HG03558 (cell line): Measurements from ENCODE around the gene RABGAP1L.
"Not testable (repeated sequence)": the region's sequence is repeated elsewhere in the genome, so short reads cannot be mapped to it uniquely, and the experiment has no call there.

Source experiments
- ATAC-seq: cut with Tn5 transposase; IDR thresholded peaks from one replicate; pipeline ENCODE4 v1.9.1; 2021; ENCODE audit warnings: moderate number of reproducible peaks; ENCODE audit not compliant: unreplicated experiment; ENCODE audit errors: extremely low read depth

The RABGAP1L gene

GRCh38 chr1:174516755-174517154 is 357.4 kb downstream of the RABGAP1L start:
- not testable (repeated sequence) for ATAC-seq

DNA sequence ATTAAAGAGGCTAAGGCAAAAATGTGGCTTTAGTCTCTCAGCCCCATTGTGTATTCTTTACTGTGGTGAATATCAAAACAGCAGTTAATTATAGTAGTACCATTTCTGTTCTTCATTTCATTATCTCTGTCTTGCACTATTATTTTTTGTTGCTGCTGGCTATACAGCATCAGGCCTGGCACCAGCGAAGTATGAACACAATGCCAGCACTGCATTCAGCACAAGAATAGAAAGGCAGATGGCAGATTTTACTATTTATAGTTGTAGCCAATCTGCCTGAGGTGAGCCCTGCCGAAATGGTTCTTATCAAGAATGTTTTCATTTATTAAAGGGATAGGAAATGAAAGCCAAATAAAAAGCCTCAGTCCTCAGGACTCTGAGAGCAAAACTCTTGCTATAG is 360.5 kb downstream of the RABGAP1L start:
- no peak for ATAC-seq

GRCh38 chr1:174531751-174532150 is 372.4 kb downstream of the RABGAP1L start:
- no peak for ATAC-seq

DNA sequence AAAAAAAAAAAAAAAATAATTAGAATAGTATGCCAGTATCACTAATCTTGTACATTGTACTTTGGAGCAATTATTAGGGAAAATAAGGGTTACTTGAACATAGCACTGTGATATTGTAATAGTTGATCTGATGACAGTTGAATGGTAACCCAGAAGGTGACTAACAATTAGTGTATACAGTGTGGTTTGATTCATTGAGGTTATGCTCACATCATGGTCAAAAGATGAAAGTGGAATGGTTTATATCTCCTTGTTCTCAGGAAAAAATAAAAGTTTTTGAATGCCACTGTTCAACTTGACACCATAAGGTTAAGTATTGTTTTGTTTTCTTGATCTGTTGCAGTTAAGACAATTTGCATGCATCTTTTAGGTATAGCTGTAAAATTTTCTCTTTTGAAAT is 375.5 kb downstream of the RABGAP1L start:
- no peak for ATAC-seq

DNA sequence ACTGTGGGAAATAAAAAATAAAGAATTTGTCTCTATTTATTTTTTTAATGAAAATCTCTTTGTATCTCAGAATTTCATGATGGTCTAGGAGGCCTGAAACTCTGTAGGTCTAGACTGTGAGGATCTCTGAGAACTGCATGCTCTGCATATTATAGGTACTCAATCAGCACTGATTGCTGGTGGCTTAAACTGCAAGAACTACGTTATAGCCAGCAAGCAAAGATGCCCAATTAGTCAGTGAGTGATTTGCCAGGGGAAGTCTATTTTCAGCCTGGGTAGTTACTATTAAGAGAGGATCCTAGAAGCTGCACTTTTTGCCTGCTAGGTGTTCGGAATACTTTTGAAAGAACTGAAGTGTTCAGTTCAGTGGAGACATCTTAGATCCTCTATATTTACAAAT is 375.9 kb downstream of the RABGAP1L start:
- ATAC-seq = no peak

- not testable (repeated sequence) for ATAC-seq
Observed at GRCh38 chr1:174543421-174543820, 384.1 kb downstream of the RABGAP1L start.

- ATAC-seq = no peak
Observed at GRCh38 chr1:174550296-174550695, 391.0 kb downstream of the RABGAP1L start.

DNA sequence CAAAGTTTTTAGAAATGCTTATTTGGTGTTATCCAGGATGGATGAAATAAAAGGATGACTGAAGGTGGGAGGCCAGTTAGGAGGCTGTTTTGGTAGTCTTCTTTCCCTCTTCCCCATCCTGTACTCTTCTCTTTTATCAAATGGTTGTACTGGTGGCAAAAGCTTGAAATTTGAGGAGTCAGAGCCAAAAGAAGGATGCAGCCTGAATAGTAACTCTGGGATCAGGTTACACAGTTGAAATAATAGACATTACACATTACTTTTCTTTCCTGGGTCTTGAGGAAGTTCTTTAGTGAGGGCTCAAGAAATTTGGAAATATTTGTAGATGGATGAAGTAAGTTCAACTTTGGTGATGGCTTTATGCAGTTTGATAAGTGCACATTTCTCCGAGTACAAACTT is 397.1 kb downstream of the RABGAP1L start:
- ATAC-seq = no peak

DNA sequence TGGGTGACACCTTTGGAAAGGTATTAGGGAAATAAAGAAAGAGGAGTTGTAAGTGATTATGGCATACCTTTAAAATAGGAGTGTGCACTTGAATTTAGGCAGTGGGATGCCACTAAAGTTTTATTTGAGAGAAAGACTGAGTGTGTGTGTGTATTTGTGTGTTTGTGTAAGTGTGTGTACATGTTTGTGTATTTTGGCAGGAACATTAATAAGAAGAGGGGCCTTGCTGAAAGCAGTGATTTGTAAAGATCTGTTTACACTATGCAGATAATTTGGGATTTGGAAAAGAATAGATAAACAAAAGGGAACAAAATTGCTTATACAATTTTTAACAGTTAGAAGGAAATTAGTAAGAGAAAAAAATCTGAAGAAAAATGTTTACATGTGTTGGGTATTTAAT is 409.2 kb downstream of the RABGAP1L start:
- ATAC-seq = no peak

DNA sequence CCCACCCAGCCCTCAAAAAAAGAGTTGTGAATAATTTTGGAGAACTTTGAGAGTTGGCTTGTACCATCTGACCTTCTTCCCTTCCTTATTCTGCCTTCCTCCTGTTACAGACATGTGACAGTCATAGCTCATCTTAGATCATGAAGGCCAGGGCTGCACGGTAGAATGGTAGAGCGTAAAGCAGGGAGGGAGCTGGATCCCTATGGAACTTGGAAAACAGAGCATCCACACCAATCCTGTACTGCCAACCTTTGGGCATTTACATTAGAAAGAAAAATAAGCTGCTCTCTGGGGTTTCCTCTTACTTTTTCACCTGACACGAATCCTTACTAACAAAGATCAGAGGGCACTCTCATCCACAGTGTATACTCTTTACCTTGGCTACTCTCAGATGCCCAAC is 409.9 kb downstream of the RABGAP1L start:
- no peak for ATAC-seq

DNA sequence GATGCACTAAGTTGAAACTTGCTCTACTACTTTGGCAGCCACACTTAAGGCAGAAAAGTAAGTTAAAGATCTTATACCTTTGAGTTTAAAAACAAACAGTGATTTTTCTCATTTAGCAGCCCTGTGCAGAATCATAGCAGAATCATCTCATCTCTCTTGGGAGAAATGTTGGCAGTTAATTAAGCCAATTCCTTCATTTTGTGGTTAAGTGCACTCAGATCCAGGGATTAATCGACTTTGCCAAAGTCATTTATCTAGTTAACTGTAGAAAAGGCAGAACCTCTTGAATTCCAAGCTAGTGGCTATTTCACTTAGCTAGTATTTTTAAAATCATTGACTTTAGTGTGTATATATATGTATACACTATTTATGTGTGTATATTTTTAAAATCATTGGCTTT is 413.5 kb downstream of the RABGAP1L start:
- ATAC-seq = no peak

DNA sequence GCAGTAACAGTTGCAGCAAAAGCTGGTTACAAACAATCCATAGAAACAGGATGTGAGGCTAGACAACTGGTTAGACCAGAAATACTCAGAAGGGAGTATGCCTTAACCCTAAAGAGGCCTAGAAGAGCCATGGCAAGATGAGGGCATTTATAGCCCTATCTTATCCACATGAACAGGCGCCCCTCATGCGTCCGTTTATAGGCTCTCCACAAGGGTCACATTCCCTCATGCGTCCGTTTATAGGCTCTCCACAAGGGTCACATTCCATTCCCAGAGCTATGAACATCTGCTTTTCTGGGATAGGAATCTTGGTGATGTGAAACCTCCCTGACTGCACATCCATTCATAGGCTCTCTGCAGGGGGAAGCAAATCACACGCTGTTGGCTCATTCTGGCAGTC is 416.8 kb downstream of the RABGAP1L start:
- ATAC-seq = not testable (repeated sequence)

GRCh38 chr1:174577681-174578080 is 418.4 kb downstream of the RABGAP1L start:
- ATAC-seq = no peak

DNA sequence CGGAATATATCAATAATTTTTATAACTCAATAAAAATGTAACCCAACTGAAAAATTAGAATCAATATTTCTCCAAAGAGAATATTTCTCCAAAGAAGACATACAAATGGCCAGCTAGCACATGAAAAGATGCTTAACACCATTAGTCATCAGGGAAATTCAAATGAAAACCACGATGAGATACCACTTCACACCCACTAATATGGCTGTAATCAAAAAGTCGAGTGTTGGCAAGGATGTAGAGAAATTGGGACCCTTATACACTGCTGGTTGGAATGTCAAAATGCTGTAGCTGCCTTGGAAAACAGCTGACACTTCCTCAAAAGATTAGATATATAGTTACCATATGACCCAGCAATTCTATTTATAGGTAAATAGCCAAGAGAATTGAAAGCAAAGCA is 421.5 kb downstream of the RABGAP1L start:
- ATAC-seq = no peak

DNA sequence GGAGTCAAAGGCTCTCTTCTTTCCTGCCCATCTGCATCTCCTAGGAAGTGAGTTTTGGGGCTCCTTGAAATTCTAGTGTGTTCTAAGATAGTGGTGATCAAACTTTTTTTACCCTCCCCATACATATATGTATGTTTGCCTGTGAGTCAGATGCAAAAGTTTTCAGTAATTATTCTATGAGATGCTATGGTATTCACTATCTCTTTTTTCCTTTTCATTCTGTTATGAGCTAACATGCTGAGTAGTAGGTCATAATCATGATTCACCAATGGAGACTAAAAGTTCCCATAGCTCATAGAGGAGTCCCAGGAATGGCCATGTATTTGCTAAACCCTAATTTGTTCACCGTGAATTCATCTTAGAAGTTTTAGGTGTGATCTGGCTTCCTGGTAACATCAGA is 424.0 kb downstream of the RABGAP1L start:
- no peak for ATAC-seq

- ATAC-seq = no peak
Observed at GRCh38 chr1:174584071-174584470, 424.8 kb downstream of the RABGAP1L start.

DNA sequence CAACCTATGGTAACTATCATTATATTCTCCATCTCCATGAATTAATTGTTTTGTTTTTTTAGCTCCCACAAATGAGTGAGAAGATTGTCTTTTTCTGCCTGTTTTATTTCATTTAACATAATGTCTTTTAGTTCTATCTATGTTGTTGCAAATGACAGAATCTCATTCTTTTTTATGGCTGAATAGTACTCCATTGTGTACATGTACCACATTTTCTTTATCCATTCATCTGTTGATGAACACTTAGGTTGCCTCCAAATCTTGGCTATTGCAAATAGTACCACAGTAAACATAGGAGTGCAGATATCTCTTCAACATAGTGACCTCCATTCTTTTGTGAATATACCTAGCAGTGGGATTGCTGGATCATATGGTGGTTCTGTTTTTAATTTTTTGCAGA is 429.3 kb downstream of the RABGAP1L start:
- not testable (repeated sequence) for ATAC-seq

DNA sequence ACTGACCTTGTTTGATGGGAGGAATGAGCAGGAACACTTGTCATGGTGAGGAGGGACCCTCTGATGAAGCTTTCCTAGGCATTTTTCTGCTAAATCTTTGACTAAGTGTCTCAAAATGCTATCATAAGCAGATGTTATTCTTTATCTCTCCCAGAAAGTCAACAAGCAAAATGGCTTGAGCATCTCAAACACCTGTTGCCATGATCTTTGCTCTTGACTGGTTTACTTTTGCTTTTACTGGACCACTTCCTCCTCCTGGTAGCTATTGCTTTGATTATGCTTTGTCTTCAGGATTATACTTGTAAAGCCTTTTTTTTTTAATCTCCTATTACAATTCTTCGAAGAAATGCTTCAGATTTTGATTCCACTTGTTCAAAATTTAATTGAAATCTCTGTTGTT is 445.9 kb downstream of the RABGAP1L start:
- ATAC-seq = no peak

DNA sequence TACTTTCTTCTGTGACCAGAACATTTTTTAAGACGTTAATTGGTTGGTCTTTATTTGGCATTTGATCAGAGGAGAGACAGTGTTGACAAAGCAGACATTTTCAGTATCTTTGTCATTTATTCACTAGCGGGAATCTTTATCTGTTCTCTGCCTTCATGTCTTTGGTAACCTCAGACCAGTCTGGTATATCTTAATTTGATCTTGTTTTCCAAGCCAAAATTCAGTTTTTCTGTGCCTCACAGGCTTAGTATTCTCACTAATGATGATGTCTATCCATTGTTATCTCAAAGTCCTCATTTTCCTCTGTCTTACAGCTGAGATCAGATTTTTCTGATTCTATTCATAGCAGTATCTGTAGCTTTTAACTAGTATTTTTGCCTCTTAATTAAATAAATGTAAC is 447.2 kb downstream of the RABGAP1L start:
- ATAC-seq = no peak

GRCh38 chr1:174617905-174618304 is 458.6 kb downstream of the RABGAP1L start:
- not testable (repeated sequence) for ATAC-seq

DNA sequence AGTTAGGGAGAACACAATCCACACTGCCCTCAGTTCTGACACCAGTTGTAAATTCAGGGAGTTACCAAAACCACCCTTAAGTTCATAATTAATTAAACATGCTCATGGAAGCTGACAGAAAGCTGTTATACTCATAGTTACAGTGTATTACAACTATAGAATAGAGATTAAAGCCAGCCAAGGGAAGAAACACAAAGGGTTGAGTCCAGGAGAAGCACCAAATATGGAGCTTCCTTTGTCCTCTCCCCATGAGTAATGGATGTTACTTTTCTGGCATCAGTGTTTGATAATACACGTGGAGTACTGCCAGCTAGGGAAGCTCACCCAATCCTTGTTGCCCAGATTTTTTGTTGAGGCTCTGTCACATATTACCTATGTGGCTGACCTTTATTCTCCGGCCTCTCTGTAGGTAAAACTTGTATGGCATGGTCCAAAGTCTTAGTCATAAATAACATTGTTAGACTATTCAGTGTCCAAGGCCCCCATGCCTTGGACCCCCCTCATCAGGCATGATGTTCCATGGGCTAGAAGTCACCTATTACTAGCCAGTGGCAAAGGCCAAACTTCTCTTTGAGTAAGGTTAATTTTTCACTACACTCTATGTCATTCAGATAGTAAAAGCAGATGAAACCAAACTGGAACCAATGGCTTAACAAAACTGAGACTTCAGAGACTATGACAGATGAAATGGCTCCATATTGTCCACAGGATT is 464.2 kb downstream of the RABGAP1L start:
- no peak for ATAC-seq
